ENCODE data around the gene PINLYP.

The PINLYP gene

DNA sequence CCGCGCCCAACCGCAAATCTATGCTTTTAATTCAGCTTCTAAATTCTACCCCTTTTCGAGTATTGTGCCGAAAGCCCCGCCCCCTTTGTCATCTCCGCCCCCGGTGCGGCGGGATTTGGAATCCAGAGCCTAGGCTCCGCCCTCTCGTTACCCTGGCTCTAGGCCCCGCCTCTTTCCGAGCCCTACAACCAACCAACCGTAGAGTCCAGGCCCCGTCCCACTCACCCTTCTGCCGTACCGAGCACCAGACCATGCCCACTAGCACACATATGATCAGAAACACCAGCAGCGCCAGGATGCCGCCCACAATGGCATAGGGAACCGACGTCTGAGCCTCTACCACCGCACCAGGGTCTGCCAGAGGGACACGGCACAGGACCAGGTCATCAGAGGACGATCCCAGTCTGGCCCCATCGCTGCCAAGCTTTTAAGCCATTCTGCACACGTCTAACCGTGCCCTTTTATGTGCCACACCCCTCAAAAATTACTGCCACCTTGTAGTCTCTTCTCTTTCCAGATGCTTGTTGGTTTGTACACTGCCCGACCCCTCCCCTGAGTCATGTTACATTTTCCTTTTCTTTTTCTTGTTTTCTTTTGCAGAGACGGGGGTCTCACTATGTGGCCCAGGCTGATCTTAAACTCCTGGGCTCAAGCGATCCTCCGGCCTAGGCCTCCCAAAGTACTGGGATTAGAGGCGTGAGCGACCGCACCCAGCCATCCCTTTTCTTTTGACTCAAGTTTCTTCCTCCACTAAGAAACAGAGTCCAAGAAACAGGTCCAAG is 48.5 kb downstream of the PINLYP start:
- DNase-seq (ENCODE audit: extremely low spot score, insufficient read length, low read depth) = no peak
- no peak for FAIRE-seq

- no peak for DNase-seq (ENCODE audit: extremely low spot score, insufficient read length, low read depth)
- peak; percentile 62 for FAIRE-seq
These were observed 49.3 kb downstream of the PINLYP start for GRCh38 chr19:43624933-43625332.

DNA sequence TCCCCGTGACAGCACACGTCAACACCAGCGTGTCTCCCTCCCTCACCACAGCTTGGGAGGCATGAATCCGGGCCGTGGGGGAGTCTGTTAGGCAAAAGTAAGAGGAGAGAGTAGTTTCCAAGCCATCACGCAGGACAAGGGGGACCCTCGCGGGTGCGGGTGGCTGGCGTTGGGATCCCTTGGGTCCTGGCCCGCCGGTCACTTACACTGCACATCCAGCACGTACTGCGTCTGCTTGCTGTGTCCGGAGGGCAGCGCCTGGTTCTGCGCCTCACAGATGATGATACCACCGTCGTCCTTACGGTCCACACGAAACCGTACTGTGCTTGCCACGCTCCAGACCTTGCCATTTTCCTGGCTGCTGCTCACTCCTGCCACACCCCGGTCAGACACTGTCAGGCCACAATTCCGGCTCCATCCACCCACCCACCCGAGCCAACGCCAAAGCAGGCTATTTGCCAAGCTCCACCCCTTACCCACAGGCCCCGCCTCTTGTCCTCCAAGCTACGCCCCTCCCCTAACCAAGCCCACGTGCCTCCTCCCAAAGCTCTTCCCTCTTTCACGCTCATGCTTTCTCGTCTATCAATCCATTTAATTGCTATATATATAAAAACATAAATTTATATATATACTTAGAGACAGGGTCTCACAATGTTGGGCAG is 50.4 kb downstream of the PINLYP start:
- DNase-seq (ENCODE audit: extremely low spot score, insufficient read length, low read depth) = no peak
- FAIRE-seq = no peak

DNA sequence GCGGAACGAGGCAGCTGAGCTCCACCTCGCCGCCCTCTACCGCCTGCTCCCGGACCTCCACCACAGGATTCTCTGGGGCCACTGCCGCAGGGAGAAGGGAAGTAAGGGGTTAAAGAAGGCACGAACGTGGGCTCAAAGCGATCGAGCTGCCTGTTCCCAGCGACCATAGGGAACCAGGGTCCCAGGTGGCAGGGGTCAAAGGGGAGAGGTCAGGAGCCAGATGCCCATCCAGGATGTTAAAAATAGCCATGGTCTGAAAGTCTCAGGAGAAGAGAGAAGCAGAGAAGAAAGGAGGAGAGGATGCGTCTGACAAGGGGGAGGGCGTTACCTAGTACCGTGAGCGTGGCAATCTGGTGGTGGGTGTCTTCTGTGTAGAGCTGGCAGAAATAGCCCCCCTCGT is 51.2 kb downstream of the PINLYP start:
- FAIRE-seq = no peak
- no peak for DNase-seq (ENCODE audit: extremely low spot score, insufficient read length, low read depth)

DNA sequence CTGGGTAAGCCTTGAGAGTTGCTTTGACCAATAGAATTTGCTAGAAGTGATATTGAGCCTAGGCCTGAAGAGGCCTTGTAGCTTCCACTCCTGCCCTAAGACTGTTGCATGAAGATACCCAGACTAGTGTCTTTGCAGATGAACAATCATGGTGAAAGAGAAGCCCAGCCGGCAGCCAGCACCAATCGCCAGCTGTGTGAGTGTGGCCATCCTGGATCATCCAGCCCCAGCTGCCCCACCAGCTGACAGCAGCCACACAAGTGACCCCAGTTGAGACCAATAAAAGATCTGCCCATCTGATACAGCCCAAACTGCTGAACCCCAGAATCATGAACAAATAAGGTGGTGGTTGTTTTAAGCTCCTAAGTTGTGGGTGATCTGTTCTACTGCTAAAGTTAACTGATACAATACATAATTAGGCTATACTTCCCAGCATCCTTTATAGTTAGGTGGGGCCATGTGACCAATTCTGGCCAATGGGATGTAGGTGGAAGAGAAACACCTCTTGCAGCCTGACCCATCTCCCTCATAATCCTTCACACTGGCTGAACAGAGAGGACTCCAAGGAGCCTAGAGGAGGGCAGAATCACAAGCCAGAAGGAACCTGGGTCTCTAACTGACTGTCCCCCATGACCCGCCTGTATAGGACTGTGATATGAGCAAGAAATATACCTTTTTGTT is 53.2 kb downstream of the PINLYP start:
- DNase-seq (ENCODE audit: extremely low spot score, insufficient read length, low read depth) = no peak
- no peak for FAIRE-seq

GRCh38 chr19:43631491-43631890 is 55.9 kb downstream of the PINLYP start:
- DNase-seq (ENCODE audit: extremely low spot score, insufficient read length, low read depth) (no peak), FAIRE-seq (no peak)

Data from GM18507 (cell line).